A673 (cell line): ENCODE measurements around the gene KRTAP10-4. TPM values are rescaled to one million over a fixed set of nuclear protein-coding genes. Genes with fewer than 3 reads are reported as not detected.

Experiments
- BruUV-seq: library from RNA; stranded (reverse); fragments of 400-500 nt; replicated peaks from 2 replicates; lab custom pipeline; 2021; lab: Mats Ljungman, UMichigan
- CTCF ChIA-PET: fragments of 300-600 bp; sonication (Branson Sonifier 250); formaldehyde crosslinking; loops from one replicate; lab custom pipeline; 2022; ENCODE audit warnings: antibody characterized with exemption; lab: Charles Lee
- POLR2A ChIA-PET: fragments of 300-600 bp; sonication (Branson Sonifier 250); formaldehyde crosslinking; loops from one replicate; lab custom pipeline; 2022; ENCODE audit warnings: antibody characterized with exemption; ENCODE audit not compliant: low non-redundant PET; lab: Charles Lee
- DNase-seq: peaks from one replicate; pipeline ENCODE4 v3.0.0-alpha.2; 2015; ENCODE audit warnings: low spot score
- H3K27ac ChIP-seq: fragments of 200-600 bp; sonication (generic); 2 replicates; pipeline ENCODE4 v1.5.1; 2016; ENCODE audit warnings: mixed run types, low read depth, mild to moderate bottlenecking, mixed read lengths, antibody characterized with exemption, low read length; ENCODE audit not compliant: poor library complexity, severe bottlenecking
- H3K27me3 ChIP-seq: fragments of 200-600 bp; sonication (generic); replicated peaks from 2 replicates; pipeline ENCODE4 v1.6.1; 2017; ENCODE audit warnings: mixed run types, low read depth, mild to moderate bottlenecking, mixed read lengths, antibody characterized with exemption, low read length; ENCODE audit not compliant: insufficient read depth, poor library complexity
- H3K36me3 ChIP-seq: fragments of 200-600 bp; sonication (generic); 2 replicates; pipeline ENCODE4 v1.6.1; 2016; ENCODE audit warnings: mixed run types, mild to moderate bottlenecking, mixed read lengths, antibody characterized with exemption, low read length; ENCODE audit not compliant: insufficient read depth, poor library complexity, severe bottlenecking
- H3K4me1 ChIP-seq: fragments of 200-600 bp; sonication (generic); 2 replicates; pipeline ENCODE4 v1.6.1; 2017; ENCODE audit warnings: mixed run types, mild to moderate bottlenecking, mixed read lengths, antibody characterized with exemption, low read length; ENCODE audit not compliant: insufficient read depth, poor library complexity, severe bottlenecking
- H3K4me3 ChIP-seq: fragments of 200-600 bp; sonication (generic); 2 replicates; pipeline ENCODE4 v1.5.1; 2016; ENCODE audit warnings: low read depth, mixed run types, mild to moderate bottlenecking, mixed read lengths, low read length; ENCODE audit not compliant: poor library complexity, severe bottlenecking
- H3K9me3 ChIP-seq: fragments of 200-600 bp; sonication (generic); 2 replicates; pipeline ENCODE4 v1.6.1; 2016; ENCODE audit warnings: mixed run types, low read depth, mild to moderate bottlenecking, mixed read lengths, antibody characterized with exemption, low read length; ENCODE audit not compliant: poor library complexity, severe bottlenecking
- EZH2 ChIP-seq: fragments of 200-600 bp; sonication (generic); IDR thresholded peaks from 2 replicates; pipeline ENCODE4 v1.6.1; 2017; ENCODE audit warnings: borderline replicate concordance, low read depth, mild to moderate bottlenecking, mixed read lengths, antibody characterized with exemption, low read length; ENCODE audit not compliant: poor library complexity, severe bottlenecking
- intact Hi-C: fragments of 100-400 bp; cut with micrococcal nuclease; formaldehyde crosslinking; loops from one replicate; pipeline ENCODE4 v1.10.0; 2022; ENCODE audit not compliant: unreplicated experiment
- total RNA-seq: library from RNA; stranded (reverse); gene quantifications from 2 replicates; pipeline ENCODE4 v1.2.3, GENCODE V29; 2021
- TF ChIP-seq, protein P1 (sequence below): fragments of 300-800, 200-600 bp; sonication (generic); conservative IDR thresholded peaks from 2 replicates; pipeline ENCODE4 v1.5.1; 2017; ENCODE audit warnings: low read depth, mild to moderate bottlenecking, antibody characterized with exemption, low read length, moderate library complexity, mixed read lengths

KRTAP10-4 gene
- total RNA-seq, 1 experiment from 2014 or later: not detected

DNA sequence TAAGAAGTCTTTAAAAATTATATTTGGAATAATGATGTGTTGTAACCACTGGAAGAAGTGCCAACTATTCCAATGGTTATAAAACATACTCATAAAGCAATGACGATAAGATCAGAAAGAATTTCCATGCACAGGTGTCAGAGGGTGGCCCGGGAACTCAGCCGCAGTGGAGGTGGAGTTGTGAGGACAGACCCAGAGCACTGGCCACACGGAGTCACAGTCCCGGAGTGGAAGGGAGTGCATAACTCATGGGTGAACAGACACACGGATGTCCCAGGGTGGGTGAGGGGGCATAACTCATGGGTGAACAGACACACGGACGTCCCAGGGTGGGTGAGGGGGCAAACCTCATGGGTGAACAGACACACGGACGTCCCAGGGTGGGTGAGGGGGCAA lies 2.5 kb downstream of the KRTAP10-4 start:
- Histone ChIP-seq H3K4me3 (no peak overlapping the region), H3K4me1 (no peaks in the 10 kb centered on the region), H3K27me3 (no peaks in the 10 kb centered on the region), H3K9me3 (peaks cover 1% of the 10 kb centered on the region), H3K36me3 (no peaks in the 10 kb centered on the region), H3K27ac (no peak overlapping the region)
- intact Hi-C loops: no loop called here
- no peak for DNase-seq
- ChIA-PET POLR2A (no interaction called here), CTCF (no interaction called here)
- BruUV-seq: no TSS peak
- TF ChIP-seq, protein P1, sequence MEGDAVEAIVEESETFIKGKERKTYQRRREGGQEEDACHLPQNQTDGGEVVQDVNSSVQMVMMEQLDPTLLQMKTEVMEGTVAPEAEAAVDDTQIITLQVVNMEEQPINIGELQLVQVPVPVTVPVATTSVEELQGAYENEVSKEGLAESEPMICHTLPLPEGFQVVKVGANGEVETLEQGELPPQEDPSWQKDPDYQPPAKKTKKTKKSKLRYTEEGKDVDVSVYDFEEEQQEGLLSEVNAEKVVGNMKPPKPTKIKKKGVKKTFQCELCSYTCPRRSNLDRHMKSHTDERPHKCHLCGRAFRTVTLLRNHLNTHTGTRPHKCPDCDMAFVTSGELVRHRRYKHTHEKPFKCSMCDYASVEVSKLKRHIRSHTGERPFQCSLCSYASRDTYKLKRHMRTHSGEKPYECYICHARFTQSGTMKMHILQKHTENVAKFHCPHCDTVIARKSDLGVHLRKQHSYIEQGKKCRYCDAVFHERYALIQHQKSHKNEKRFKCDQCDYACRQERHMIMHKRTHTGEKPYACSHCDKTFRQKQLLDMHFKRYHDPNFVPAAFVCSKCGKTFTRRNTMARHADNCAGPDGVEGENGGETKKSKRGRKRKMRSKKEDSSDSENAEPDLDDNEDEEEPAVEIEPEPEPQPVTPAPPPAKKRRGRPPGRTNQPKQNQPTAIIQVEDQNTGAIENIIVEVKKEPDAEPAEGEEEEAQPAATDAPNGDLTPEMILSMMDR: no peak
- no peak for TF ChIP-seq EZH2

DNA sequence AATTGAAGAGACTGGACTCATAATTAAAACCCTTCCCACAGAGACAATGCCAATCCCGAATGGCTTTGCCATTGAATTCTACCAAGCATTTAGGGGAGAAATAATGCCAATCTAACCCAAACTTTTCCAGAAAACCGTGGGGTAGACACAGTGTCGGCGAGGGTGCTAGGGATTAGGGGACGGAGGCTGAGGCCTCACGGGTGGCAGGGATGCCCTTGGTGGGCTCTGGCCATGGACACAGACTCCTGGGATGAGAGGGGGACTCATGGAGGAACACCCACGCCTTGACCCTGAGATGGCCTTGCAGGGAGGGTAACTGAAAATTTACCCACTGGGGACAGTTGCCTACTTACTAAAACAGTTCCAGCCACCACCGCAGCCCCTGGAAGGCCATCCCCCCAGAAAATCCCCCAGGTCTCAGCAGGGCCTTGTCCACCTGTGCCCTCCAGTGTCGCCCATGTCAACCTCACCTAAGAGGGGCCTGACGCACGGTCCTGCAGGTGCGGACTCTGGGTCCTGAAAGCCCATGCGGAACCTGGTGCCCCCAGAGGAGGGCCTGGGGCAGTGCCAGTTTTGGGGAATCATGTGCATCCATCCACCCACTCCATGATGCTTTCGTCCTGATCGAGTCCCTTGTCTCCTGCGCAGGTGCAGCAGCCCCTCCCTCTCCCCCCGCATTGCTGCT lies 5.0 kb downstream of the KRTAP10-4 start:
- ChIA-PET CTCF (no interaction called here), POLR2A (no interaction called here)
- Histone ChIP-seq H3K4me1 (no peaks in the 10 kb centered on the region), H3K27ac (no peak overlapping the region), H3K9me3 (peaks cover 13% of the 10 kb centered on the region), H3K36me3 (no peaks in the 10 kb centered on the region), H3K27me3 (no peaks in the 10 kb centered on the region), H3K4me3 (no peak overlapping the region)
- BruUV-seq: no TSS peak
- TF ChIP-seq, protein P1: no peak
- no peak for TF ChIP-seq EZH2
- no peak for DNase-seq
- intact Hi-C loops: no loop called here

DNA sequence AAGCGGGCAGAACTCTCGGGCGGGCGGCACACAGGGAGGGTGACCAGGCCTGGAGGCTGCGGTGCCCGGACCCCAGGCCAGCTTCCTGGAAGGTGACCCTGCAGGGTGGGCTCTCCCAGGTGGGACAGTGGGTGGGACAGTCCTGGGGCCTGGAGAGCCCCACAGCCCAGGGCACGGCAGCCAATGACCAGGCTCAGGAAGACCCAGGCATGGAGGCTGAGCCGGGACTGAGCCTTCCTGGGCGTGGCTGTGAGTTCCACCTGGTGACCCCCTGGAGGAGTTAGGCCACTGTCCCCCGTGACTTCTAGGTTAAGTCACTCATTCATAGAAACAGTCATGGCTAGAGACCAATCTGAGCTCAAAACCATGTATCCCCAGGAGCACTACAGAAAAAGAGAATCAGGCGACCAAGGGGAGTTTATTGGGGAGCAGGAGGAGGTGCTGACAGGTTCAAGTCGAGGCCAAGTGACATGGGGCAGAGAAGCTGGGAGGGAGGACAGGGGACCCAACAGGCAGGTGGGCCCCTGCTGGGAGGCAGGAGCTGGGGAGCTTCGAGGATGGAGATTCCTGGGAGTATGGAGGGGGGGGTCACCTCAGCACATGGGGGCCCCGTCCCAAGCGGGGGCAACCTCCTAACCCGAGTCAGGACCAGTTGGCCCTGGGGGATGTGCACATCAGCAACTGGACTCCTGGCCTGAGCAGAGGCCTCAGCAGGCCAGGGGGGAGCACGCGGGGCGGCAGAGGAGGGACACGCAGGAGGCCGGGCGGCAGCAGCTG lies 5.7 kb downstream of the KRTAP10-4 start:
- no peak for TF ChIP-seq EZH2
- TF ChIP-seq, protein P1: no peak
- no TSS peak for BruUV-seq
- H3K27me3 ChIP-seq: no peaks in the 10 kb centered on the region
- CTCF ChIA-PET: no interaction called here
- no peak overlapping the region for H3K4me3 ChIP-seq
- DNase-seq: no peak
- peaks cover 13% of the 10 kb centered on the region for H3K9me3 ChIP-seq
- no peaks in the 10 kb centered on the region for H3K4me1 ChIP-seq
- POLR2A ChIA-PET: no interaction called here
- H3K27ac ChIP-seq: no peak overlapping the region
- H3K36me3 ChIP-seq: no peaks in the 10 kb centered on the region
- intact Hi-C loops: no loop called here
